Erythroblast (primary cell): ENCODE measurements around the gene LRRC47.

Experiments used
- GATA1 ChIP-seq: IDR thresholded peaks from 2 replicates; pipeline ENCODE4 v1.6.1; 2011; ENCODE audit warnings: low read depth, mild to moderate bottlenecking, control low read depth, low read length, moderate library complexity
- POLR2A ChIP-seq: IDR thresholded peaks from 2 replicates; pipeline ENCODE4 v1.6.1; 2011; ENCODE audit warnings: mild to moderate bottlenecking, low read length

- no peak for TF ChIP-seq POLR2A
- no peak for TF ChIP-seq GATA1
Observed at GRCh38 chr1:3837200-3837599, 40.9 kb upstream of the LRRC47 start.
